NCI-H146 treated with DMSO at 0.1 percent for 48 hours (cell line): ENCODE measurements around the gene CNRIP1.
A peak's percentile ranks its signal among the peaks of the same experiment; 100 is the strongest.
"Not testable (repeated sequence)": the region's sequence is repeated elsewhere in the genome, so short reads cannot be mapped to it uniquely, and the experiment has no call there.

Source experiments
- DNase-seq: peaks from one replicate; lab custom pipeline; 2025; ENCODE audit not compliant: unreplicated experiment; lab: John Stamatoyannopoulos, UW

The CNRIP1 gene

DNA sequence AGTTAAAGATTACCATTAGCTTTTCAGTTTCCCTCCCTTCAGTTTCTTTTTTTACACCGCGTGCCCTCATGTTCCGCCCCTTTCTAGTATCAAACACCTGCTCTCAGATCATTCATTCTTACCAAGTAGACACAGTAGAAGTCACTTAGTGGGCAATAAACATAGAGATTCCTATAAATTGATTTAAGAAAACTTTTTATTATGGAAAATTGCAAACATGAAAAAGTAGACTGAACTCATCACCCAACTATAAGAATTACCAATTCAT is 21.2 kb upstream of the CNRIP1 start:
- no peak for DNase-seq

DNA sequence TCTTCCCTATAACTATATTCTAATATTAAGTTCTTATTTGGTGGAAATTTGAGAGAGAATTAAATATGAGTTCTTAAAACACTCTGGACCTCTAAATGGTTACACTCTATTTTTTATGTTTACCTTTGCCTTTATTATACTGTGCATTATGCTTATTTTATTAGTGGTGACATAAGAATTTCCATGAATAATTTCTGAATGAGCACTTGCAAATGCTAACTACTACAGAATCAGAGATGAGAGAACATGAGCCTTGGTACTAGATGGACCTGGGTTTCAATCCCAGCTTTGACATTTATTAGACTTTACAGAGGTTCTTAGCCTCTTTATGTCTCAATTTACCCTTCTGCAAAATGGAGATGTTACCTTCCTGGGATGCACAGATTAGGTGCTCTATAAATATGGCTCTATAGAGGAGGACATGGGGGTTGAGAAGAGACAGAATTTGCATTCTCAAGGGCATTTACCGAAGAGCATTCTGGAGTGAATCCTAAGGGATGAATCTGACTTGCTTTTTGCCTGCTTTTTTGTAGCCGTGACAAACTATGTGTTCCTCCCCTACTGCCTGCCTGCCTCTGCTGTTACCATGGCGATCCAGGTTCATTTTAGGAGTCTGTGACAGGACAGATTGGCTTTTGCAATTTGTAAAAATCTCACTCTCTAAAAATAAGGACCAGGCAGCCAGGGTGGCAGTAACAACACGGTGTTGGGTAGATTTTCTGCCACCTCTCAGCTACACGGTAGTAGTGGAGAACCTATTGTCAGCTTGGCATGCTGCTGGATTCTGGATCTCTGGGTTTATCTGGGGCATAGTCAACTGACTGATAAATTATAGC is 20.7 kb upstream of the CNRIP1 start:
- no peak for DNase-seq

DNA sequence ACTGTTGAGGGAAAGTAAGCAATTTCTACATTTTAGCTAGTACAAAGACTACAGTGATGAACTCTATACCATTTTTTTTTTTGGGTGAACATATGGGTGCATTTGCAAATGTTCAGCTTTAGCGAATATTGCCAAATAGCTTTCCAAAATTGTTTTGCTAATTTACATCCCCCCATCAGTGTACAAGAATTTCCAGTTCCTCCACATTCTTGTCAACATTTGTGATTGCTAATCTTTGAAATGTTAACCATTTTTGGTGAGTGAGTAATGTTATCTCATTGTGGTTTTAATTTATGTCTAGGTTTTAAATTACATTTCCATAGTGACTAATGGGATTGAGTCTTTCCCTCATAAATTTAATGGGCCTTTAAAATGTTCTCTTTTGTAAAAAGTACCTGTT is 16.4 kb upstream of the CNRIP1 start:
- no peak for DNase-seq

DNA sequence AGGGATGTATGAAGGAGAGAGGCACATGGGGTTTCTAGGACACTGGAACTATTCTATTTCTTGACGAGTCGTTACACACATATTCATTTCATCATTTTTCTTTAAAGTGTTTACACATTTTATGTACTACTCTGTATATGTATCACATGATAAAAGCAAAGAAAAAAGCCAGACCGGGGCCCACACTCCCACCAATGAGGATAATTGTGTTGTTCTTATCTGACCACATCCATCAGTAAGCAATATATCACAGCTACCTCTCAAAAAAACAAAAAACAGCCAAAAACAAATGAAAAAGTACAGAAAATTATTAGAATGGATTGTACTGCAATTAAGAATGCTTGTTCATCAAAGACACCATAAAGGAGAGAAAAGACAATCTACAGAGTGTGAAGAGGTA is 14.2 kb upstream of the CNRIP1 start:
- DNase-seq: no peak

DNA sequence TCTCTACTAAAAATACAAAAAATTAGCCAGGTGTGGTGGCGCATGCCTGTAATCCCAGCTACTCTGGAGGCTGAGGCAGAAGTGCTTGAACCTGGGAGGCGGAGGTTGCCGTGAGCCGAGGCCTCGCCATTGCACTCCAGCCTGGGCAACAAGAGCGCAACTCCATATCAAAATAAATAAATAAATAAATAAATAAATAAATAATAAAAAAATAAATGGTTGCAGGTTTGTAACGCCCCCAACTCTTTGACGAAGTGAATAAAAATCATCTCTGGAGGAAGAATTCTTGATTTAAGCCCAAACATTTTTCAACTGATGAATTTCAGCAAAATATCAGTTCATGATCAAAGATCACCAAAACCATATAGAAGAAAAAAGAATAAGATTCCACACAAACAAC is 13.3 kb upstream of the CNRIP1 start:
- no peak for DNase-seq

DNA sequence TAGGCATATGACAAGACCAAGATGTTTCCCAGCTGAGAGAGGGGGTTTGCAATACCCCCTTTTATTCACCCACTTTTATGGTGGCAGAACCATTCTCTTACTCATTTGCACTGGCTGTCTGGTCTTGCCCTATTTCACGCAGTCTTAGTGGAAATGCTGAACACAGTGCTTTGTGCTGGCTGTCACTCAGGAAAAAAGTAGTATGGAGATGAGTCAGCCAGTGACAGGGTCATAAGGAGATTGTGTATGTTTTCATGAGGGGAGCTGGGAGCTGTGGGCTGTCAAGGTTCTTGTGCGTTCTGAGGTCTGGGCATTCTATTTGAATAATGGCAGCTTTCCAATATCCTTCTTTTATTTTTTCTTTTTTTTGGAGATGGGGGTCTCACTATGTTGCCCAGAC is 10.9 kb upstream of the CNRIP1 start:
- DNase-seq: no peak

DNA sequence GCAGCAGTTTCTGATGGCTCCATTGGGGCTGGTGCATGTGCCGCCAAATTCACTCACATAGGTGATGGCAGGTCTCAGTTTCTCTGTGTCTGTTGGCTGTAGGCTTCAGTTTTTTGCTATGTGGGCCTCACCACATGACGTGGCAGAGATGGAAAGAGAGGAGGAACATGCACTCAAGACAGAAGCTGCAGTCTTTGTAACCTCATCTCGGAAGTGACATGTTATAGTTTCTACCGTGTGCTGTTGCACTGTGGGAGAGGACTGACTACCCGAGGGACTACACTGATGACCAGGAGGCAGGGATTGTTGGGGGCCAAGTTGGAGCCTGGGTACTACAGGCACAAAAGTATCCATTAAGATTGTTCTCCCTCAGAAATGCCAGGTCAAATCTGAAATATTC is 9.2 kb upstream of the CNRIP1 start:
- DNase-seq: no peak

DNA sequence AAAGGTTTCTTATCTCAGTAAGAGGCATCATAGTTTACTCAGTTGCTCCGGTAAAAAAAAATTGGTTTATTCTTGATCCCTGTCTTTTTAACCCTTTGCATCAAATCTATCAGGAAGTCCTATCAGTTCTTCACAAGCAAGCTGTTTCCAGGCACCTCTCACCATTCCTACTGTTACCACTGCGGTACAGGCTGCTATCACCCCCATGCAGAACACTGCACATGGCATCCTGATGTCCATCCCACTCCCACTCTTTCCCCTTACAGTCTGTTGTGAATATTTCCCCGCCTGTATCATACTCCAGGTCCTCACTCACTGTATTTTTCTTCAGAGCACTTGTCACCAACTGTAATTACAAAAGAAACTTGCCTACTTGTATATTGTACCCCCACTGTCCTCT is 5.3 kb upstream of the CNRIP1 start:
- no peak for DNase-seq

DNA sequence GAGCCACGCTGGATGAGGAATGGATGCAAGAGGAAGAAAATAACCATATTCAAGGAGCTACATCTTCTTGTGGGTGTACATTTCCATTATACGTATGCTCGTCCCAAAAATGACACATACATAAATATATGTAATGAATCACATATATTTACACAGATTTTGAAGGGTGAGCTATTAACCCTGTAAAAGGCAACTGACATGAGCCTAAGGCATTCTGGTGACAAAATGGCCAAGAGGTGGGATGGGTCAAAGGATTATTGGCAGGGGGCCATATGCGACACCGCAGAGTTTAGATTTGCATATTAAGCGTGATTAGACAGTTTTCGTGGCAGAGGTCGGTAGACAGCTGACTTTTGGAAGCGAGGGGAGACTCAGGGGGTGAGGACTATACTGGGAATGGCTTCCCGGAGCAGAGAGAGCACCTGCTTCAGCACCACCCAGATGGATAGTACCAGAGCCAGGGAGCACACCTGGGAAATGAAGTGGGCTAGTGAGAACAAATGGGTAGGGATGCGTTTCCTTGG is 431 bp upstream of the CNRIP1 start:
- peak; percentile 62 for DNase-seq

DNA sequence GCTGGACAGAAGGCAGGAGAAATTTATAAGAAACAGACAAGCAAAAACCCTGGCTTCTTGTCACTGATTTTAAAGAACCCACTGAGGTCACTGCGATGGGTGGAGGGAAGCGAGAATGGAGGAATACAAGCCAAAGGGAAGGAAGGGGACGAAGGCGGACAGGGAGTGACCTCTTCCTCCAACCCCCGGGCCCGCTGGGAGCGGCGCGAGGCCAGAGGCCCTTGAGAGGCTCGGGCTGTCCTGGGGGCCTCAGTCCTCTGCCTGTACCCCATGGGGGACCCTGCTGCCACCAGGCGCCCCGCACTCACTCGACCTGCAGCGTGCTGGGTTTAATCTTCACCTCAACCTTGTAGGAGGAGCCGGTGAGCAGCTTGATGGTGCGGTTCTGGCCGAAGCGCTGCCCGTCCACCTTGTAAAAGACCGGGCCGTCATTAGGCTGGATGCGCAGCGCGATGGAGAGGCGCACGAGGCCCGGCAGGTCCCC is 793 bp downstream of the CNRIP1 start:
- DNase-seq: no peak

DNA sequence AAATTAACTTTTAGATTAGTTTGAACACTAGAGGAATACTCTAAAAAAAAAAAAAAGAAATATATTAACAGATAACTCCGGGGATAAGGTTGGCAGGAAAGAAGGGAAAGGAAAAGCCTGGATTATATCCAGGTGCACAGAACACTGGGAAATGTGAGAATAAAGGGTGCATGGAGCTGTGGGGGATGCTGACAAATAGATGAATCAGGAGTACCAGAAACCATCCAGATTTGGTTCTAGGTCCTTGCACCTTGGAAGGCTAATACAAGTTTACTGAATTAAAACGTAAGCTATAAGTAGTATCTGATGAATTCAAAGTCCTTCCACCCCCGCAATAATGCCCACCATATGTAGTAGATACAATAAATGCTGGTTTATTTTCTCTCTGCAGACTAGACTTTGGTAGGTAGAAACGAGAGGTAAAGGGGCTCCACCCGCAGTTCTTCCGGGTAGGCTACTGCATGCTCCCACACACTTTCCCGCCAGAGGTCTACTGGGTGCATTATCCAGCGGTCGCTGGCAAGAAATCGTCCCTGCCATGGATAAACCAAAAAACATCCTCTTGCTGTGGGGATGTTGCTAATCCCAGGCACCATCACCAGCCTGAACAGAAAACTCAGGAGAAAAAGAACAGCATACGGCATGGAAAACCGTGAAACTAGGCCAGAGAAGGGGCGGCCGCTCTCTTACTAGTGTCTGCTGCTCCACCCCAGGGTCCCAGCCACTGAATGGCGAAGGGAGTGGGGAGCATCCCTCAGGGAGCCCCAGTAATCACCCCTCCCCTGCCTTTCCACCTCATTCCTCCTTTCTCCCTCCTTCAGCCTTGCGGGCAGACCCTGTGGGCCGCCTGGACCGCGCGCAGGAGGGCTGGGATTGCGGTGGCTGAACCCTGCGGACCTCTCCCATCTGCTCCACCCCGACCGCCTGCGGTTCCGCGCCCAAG is 1.5 kb downstream of the CNRIP1 start:
- DNase-seq: no peak

DNA sequence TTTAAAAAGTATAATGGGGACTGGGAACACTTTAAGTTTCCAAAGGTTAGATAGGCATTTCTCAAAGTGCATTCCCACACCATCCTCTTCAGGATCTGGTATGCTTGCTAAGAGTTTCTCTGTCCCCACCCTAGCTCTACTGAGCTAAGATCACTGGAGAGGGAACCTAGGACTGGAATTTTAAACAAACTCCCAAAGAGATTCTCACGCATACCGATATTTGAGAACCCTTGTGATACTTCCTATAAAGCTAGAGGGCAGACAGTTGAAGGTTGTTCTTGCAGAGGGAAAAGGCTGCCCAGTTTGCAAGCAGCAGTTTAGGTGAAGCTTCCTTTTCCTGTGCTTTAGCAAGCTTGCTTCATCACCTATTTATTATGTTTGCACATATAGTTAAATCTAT is 3.6 kb downstream of the CNRIP1 start:
- no peak for DNase-seq

DNA sequence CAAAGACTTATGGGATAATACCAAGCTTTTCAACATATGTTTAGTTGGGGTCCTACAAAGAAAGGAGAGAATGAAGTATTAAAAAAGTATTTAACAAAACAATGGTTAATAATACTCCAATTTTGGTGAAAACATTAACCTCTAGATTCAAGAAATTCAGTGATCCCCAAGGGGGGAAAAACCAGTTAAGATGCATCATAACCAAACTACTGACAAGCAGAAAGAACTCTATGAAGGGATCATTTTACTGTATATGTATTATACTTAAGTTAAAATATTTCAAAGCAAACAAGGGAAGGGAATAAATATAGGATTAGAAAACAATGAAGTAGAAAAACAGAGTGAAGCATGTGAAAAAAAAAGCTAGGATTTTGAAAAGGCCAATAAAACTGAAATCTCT is 8.7 kb downstream of the CNRIP1 start:
- DNase-seq: no peak

DNA sequence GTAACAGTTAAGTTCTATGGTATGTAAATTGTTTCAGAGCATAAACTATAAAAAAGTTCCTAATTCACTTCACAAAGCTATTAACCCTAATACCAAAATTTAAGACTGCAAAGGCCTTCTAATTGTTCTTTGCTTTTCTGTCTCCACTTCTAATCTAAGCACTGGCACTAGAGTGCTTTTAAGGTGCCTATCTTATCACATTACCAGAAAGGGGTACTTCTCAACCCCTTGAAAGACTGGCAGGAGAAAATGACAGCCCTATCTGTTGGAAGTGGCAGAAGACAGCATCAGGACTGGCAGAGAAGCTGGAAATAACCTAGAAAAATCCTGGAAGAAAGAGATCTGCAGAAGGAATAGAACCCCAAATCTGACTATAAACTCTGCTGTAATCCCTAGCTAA is 10.3 kb downstream of the CNRIP1 start:
- no peak for DNase-seq

DNA sequence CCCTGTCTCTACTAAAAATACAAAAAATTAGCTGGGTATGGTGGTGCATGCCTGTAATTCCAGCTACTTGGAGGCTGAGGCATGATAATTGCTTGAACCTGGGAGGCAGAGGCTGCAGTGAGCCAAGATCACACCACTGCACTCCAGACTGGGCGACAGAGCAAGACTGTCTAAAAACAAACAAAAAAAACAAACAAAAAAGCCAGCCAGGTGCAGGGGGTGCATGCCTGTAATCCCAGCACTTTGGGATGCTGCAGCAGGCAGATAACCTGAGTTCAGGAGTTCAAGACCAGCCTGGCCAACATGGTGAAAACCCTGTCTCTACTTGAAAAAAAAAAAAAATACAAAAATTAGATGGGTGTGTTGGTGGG is 15.9 kb downstream of the CNRIP1 start:
- DNase-seq: not testable (repeated sequence)

DNA sequence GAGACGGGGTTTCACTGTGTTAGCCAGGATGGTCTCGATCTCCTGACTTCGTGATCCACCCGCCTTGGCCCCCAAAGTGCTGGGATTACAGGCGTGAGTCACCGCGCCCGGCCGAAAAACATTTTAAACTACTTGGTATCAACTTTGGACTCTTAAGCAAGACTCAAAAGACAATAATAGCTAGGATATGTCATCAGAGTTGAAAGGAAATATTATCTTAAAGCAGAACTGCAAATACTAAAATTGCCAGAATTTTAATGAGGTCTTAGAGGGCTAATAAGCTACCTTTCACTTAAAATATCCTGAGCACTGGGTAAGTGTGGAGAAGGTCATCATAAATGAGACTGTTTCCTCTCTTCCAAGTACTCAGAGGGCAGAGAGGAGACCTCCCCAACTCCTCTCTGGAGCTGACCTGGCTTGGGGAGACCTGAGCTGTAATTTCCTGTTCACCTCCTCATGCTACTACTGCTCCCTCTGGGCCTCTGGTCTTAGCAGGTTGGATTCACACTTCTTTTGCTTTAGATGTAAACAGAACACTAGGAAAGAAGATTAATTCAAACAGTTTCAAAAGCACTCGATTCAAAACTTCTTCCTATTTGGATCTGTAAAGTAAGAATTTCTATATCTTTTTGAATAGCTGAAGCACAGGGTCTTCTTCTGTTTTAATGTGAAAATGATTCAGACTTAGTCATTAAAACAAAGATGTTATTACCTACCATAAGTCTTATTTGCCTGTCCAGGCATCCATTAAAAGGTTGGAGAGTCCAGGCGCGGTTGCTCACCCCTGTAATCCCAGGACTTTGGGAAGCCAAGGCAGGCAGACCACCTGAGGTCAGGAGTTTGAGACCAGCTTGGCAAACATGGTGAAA is 16.5 kb downstream of the CNRIP1 start:
- DNase-seq: no peak

DNA sequence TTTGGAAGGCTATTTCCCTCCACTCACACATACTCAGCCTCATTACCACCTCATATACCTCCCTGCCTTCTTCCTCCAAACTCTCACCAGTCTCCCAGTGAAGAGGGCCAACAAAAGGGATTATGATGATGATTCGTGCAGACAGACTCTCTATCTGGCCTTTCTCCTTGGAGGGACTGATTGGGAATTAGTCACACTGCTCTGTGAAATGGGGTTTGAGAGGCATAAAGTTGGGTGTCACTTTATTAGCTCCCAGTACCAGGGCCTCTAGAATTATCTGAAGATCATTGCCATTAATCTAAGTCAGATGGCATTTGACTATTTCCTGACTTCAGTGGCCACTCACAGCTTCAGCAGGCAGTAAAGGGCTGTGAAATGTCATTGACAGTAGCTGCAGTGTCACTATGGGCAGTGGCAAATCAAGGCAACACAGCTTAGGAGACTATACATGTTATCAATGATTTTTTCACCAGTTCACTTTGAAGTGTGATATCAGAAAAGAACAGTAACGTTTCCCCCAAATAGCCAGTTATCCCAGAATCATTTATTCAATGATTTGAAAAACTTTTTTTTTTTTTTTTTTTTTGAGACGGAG is 17.4 kb downstream of the CNRIP1 start:
- no peak for DNase-seq

DNA sequence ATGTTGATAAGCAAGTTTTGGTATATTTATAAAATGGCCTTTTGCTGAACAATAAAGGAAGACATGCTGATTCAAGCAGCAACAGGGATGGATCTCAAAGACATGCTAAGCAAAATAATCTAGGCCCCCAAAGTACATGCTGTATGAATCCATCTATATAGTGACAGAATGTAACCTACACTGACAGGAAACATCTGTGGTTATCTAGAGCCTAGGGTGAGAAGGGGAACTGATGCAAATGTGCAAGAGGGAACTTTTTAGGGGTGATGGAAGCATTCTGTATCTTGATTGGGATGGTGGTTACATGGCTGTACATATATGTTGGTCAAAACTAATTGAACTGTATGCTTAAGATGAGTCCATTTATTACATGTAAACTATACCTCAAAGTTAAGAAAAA is 24.2 kb downstream of the CNRIP1 start:
- no peak for DNase-seq

DNA sequence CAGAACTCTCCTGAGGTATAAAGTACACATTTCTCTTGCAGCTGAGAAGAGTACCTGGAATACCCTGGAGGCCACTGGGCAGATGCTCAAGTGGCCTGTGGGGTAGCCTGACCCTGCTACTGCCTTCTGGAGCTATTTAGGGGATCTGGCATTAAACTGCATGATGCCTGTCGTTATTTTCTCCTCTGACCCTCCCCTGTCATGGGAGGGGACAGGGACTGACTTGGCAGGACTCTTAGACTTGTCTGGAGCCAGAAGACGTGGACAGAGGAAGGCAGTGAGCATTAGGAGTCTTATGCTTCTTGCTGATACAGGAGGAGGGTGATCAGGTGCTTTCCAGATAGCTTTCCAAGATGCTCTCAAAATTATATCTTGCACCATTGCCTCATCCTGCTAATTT is 24.8 kb downstream of the CNRIP1 start:
- no peak for DNase-seq

DNA sequence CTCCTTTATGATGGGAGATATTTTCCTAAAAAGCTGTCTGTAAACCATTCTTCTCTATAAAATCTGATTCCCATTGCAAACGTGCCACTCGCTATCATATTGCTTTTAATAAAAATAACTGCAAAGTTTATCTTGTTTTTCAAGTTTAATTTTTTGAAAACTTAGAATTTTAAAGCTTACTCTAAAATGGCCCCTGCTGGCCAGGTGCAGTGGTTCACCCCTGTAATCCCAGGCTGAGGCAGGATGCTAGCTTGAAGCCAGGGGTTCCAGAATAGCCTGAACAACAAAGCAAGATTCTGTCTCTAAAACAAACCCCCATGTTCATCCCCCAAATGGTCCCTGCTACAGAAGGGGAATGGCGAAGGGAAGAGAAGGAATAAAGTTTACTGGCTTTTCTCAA is 25.6 kb downstream of the CNRIP1 start:
- DNase-seq: no peak

DNA sequence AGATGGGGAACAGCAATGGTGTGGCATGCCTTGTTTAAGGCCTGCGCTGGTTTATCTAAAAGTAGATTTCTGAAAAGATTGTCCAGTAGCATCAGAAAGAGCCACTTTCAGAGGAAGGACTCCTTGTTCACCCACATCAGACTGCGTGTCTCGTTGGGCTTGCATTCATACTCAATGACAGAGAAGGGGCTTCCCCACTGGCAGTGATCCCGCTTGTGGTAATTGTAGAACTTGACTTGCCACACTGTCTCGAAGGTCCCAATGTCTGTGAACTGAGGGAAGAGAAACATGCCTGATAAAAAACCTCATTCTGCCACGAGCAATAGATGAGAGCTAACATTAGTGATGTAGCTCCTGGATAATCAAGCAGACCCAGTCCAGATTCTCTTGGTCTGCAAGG is 26.0 kb downstream of the CNRIP1 start:
- no peak for DNase-seq
